SIG-M5 treated with dmso at 0.1 percent for 504 hours (cell line): ENCODE data around the gene PIP4K2A.
"Not testable (repeated sequence)": the region's sequence is repeated elsewhere in the genome, so short reads cannot be mapped to it uniquely, and the experiment has no call there.

Source experiments
- DNase-seq: peaks from one replicate; lab custom pipeline; 2025; ENCODE audit not compliant: unreplicated experiment; lab: John Stamatoyannopoulos, UW

Gene PIP4K2A

GRCh38 chr10:22714479-22715289 is at the start of gene PIP4K2A:
TSS of gene PIP4K2A (minus strand) at chr10:22714578. CDS start at chr10:22714326, 252 bp downstream.
- peak; percentile 39 for DNase-seq

GRCh38 chr10:22761569-22762220 is 47.3 kb upstream of the PIP4K2A start:
- no peak for DNase-seq

DNA sequence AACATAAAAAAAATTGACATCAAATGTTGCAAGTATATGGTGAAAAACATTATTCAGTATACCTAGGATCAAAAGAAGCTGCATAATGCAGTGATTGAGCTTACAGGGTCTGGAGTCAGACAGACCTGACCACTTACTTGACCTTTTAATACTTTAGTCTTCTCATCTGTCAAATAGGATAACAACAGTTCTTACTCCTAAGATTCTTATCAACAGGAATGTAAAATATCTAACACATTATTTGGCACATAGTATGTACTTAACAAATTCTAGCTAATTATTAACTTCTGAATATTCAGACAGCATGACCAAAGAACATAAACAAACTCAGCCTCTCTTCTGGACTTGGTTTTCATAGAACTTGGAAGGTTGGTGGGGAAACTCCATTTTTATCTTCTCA is 45.6 kb upstream of the PIP4K2A start:
- DNase-seq = no peak

GRCh38 chr10:22758867-22759266 is 44.5 kb upstream of the PIP4K2A start:
- no peak for DNase-seq

GRCh38 chr10:22754296-22754695 is 39.9 kb upstream of the PIP4K2A start:
- DNase-seq = no peak

DNA sequence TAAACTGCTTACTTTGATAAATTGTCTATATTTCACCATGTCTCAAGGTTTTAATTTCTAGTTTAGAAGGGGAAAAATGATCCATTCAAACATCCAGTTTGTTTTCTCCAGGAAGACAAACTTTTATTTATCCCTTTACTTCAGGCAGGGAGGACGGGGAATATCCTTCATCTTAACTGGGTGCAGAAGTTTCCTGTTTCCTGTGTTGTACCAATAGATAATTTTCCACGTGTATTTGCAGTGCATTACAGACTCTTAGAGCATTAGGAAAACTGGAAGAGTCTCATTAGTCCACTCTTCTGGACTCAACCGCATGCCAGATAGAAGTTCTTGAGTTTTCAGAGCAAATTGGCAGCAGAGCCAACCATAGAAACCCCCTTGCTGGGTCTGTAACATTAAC is 39.4 kb upstream of the PIP4K2A start:
- DNase-seq = no peak

DNA sequence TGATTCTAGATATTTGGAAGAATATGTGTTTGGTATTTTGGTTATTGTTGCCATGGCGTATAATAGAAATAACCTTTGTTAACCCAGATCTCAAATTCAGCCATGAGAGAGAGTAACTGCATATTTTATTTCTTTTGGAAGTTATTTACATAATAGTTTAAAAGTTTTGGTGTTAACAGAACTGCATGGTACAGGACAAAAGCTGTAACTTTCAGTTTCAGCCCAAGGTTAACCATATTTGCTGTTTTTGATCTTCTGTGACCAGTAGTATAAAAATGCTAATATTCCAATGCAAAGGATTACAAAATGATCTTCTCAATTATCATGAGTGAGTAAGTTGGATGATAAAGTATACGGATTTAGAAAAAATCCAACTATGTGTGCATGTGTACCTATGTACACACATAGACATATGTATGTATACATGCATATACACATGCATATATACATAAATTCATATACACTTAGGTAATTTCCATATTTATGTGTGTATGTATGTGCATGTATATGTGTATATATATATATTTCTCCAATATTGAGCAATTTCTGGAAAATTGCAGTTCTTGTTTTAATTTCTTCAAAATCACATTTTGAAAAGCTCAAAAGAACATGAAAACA is 38.0 kb upstream of the PIP4K2A start:
- DNase-seq = no peak

DNA sequence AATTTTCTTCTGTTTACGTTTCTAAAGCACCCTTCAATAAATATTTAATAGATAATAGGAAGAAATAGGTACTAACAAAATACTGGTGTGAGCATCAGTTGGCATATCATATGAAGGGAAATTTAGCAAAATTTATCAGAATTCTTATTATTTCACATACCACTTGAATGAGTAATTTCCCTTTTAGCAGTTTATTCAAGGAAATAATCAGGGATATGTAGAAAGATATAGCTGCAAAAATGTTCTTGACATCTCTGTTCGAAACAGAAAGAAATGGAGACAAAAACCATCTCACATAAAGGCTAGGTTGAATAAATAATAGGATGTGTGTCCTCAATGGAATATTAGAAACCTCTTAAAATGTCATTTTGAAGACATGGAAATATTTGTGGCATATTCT is 35.8 kb upstream of the PIP4K2A start:
- DNase-seq = no peak

DNA sequence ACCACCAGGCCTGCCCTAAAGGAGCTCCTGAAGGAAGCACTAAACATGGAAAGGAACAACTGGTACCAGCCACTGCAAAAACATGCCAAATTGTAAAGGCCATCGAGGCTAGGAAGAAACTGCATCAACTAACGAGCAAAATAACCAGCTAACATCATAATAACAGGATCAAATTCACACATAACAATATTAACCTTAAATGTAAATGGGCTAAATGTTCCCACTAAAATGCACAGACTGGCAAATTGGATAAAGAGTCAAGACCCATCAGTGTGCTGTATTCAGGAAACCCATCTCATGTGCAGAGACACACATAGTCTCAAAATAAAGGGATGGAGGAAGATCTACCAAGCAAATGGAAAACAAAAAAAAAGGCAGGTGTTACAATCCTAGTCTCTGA is 30.5 kb upstream of the PIP4K2A start:
- DNase-seq = not testable (repeated sequence)

- peak; percentile 93 for DNase-seq
Observed at GRCh38 chr10:22742678-22743077, 28.3 kb upstream of the PIP4K2A start.

DNA sequence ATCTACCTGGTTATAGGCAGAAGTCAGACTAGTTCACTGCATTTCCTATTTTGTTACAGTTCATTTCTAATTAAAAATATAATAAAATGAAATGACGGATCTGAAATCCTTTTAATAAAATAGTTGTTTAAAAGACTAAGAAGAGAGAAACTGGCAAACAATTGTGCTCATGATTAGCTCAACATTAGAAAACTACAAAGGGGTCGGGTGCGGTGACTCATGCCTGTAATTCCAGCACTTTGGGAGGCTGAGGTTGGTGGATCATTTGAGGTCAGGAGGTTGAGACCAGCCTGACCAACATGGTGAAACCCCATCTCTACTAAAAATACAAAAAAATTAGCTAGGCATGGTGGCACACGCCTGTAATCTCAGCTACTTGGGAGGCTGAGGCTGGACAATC is 27.3 kb upstream of the PIP4K2A start:
- not testable (repeated sequence) for DNase-seq

DNA sequence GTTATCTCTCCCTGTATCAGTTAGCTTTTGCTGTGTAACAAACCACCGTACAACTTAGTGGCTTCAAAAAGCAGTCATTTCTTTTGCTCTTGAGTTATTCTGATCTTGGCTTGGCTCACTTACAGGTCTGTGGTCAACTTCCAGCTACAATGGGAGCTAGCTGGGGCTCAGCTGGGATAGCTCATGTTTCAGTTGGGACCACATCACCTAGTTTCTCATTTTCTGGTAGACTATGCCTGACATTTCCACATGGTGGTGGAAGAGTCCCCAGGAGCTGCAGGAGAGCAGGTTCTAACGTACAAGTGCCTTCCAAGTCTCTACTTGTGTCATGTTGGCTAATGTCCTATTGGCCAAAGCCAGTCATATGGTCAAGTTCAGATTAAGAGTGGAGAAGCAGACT is 25.8 kb upstream of the PIP4K2A start:
- DNase-seq = no peak

DNA sequence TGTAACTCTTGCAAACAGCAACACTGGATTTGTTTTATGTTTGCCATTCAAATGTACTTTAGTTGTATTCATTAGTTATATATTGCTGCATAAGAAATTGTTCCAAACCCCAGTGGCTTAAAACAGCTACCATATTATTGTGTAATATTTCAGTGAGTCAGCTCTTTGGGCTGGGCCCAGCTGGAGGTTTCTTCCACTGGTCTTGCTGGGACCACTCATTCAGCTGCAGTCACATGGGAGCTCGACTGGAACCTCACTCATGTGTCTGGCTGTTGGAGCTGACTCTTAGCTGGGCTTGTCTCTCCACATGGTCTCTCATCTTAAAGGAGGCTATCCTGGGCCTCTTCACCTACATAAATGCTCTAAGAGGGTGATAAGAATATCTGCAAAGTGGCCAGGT is 23.2 kb upstream of the PIP4K2A start:
- DNase-seq = peak; percentile 55

DNA sequence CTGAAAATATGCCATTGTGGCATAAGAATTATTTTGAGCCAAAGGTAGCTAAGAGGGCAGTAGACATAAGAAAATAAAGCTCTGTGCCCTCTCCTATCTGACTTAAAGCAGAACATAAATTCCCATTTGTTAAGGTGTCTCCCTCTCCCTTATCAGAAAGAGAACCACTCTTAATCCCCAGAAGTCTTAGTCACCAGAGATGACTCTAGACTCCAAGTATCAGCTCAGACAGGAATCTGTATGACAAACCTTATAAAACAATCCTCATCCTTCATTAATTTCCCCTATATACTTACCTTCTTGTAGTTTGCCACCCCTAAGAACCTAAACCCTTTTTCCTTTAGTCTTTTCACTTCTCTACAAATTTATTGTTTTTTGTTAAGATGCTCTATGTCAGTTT is 21.8 kb upstream of the PIP4K2A start:
- DNase-seq = no peak

DNA sequence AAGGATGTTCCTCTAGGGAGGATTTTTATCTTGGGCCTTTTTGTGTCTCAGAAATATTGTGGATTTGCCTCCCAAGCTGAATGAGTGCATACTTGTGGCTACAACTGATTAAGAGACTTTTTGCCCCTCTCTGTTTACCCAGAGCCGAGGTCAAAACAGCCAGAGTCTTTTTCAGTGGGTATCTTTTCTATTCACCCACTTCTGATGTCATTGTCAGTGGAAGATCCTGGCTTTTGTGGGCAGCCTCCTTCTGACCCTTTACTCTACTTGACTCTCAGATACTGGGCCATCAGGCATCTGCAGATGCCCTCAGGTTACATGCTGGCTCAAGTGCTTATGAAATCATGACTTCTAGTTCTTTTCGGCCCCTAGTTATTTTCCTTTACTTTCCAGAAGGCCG is 19.6 kb upstream of the PIP4K2A start:
- no peak for DNase-seq

GRCh38 chr10:22727663-22728062 is 13.3 kb upstream of the PIP4K2A start:
- DNase-seq = no peak

DNA sequence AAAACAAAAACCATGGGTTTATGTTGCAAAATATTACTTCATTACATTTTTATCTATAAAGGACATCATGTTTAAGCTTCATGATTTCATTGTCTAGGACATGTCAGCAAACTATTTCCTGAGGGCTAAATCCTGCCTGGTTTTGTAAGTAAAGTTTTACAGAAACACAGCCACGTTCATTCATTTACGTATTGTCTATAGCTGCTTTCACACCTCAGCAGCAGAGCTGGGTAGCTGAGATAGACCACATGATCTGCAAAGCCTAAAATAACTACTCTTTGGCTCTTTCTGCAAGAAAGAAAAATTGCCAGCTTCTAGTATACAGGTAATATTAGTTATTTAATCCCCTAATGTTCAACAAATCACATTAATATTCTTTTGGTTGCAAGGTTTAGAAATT is 12.7 kb upstream of the PIP4K2A start:
- no peak for DNase-seq

GRCh38 chr10:22724773-22725172 is 10.4 kb upstream of the PIP4K2A start:
- no peak for DNase-seq

DNA sequence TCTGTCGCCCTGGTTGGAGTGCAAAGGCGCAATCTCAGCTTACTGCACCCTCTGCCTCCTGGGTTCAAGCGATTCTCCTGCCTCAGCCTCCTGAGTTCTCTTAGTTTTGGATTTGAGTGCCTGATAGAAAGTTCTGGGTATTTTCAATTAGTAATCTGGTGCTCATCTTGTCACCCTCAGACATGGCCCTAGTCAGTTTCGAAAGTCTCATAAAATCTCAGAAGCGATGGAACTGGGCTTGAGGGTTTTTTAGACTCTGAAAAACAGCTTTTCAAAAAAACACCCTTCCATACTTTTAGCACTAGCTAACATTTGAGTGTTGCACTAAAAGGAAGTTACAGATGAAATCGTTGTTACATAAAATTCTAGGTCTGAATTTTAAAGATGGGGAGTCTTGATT is 9.4 kb upstream of the PIP4K2A start:
- peak; percentile 13 for DNase-seq

- peak; percentile 77 for DNase-seq
Observed at GRCh38 chr10:22723343-22723779, 9.0 kb upstream of the PIP4K2A start.

DNA sequence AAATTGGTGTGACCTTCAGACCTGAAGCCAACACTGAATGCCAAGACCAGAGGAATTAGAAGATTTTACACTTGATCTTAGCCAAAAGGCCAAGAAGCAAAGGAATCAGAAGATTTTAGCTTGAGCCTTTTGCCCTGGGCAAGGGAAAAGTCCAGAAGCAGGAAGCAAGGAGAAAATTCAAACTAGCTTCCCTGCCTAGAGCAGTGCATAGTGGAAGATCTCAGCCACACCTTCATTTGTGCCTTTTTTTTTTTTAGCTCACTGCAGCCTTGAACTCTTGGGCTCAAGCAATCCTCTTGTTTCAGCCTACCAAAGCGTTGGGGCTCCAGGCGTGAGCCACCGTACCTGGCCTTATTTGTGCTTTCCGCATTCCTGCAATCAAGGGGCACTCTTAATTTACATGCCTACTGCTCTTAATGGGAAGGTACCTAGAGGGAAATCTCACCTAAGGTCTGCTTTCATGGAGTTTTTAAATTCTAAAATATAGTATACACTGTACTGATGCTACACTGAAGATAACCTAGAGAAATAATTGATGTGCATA is 8.3 kb upstream of the PIP4K2A start:
- no peak for DNase-seq

GRCh38 chr10:22720667-22721066 is 6.3 kb upstream of the PIP4K2A start:
- DNase-seq = no peak
